ENCODE data around the gene RAVER1. TPM values are rescaled to one million over a fixed set of nuclear protein-coding genes. Genes with fewer than 3 reads are reported as not detected.

Gene RAVER1
- total and polyA plus RNA-seq, 2 of the 8 experiments (the other 6 are each of a cell fraction or from before 2014, with no cell fraction given), result 5.7 to 70.5 TPM

GRCh38 chr19:10332965-10333757 is at the start of gene RAVER1 (continued):
- TF ChIP-seq, protein P1, sequence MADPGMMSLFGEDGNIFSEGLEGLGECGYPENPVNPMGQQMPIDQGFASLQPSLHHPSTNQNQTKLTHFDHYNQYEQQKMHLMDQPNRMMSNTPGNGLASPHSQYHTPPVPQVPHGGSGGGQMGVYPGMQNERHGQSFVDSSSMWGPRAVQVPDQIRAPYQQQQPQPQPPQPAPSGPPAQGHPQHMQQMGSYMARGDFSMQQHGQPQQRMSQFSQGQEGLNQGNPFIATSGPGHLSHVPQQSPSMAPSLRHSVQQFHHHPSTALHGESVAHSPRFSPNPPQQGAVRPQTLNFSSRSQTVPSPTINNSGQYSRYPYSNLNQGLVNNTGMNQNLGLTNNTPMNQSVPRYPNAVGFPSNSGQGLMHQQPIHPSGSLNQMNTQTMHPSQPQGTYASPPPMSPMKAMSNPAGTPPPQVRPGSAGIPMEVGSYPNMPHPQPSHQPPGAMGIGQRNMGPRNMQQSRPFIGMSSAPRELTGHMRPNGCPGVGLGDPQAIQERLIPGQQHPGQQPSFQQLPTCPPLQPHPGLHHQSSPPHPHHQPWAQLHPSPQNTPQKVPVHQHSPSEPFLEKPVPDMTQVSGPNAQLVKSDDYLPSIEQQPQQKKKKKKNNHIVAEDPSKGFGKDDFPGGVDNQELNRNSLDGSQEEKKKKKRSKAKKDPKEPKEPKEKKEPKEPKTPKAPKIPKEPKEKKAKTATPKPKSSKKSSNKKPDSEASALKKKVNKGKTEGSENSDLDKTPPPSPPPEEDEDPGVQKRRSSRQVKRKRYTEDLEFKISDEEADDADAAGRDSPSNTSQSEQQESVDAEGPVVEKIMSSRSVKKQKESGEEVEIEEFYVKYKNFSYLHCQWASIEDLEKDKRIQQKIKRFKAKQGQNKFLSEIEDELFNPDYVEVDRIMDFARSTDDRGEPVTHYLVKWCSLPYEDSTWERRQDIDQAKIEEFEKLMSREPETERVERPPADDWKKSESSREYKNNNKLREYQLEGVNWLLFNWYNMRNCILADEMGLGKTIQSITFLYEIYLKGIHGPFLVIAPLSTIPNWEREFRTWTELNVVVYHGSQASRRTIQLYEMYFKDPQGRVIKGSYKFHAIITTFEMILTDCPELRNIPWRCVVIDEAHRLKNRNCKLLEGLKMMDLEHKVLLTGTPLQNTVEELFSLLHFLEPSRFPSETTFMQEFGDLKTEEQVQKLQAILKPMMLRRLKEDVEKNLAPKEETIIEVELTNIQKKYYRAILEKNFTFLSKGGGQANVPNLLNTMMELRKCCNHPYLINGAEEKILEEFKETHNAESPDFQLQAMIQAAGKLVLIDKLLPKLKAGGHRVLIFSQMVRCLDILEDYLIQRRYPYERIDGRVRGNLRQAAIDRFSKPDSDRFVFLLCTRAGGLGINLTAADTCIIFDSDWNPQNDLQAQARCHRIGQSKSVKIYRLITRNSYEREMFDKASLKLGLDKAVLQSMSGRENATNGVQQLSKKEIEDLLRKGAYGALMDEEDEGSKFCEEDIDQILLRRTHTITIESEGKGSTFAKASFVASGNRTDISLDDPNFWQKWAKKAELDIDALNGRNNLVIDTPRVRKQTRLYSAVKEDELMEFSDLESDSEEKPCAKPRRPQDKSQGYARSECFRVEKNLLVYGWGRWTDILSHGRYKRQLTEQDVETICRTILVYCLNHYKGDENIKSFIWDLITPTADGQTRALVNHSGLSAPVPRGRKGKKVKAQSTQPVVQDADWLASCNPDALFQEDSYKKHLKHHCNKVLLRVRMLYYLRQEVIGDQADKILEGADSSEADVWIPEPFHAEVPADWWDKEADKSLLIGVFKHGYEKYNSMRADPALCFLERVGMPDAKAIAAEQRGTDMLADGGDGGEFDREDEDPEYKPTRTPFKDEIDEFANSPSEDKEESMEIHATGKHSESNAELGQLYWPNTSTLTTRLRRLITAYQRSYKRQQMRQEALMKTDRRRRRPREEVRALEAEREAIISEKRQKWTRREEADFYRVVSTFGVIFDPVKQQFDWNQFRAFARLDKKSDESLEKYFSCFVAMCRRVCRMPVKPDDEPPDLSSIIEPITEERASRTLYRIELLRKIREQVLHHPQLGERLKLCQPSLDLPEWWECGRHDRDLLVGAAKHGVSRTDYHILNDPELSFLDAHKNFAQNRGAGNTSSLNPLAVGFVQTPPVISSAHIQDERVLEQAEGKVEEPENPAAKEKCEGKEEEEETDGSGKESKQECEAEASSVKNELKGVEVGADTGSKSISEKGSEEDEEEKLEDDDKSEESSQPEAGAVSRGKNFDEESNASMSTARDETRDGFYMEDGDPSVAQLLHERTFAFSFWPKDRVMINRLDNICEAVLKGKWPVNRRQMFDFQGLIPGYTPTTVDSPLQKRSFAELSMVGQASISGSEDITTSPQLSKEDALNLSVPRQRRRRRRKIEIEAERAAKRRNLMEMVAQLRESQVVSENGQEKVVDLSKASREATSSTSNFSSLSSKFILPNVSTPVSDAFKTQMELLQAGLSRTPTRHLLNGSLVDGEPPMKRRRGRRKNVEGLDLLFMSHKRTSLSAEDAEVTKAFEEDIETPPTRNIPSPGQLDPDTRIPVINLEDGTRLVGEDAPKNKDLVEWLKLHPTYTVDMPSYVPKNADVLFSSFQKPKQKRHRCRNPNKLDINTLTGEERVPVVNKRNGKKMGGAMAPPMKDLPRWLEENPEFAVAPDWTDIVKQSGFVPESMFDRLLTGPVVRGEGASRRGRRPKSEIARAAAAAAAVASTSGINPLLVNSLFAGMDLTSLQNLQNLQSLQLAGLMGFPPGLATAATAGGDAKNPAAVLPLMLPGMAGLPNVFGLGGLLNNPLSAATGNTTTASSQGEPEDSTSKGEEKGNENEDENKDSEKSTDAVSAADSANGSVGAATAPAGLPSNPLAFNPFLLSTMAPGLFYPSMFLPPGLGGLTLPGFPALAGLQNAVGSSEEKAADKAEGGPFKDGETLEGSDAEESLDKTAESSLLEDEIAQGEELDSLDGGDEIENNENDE (IDR thresholded peaks at IDR 0.05; ENCODE audit: insufficient replicate concordance, low read length), result no peak
- TF ChIP-seq CBX8 (IDR thresholded peaks at IDR 0.05; ENCODE audit: borderline replicate concordance, low read depth, low read length) (no peak), SRF (IDR thresholded peaks at IDR 0.05; ENCODE audit: low read depth, low read length) (no peak), HDAC2 (IDR thresholded peaks at IDR 0.05; ENCODE audit: borderline replicate concordance in 1 of 2, low read depth in 2 of 2, low read length in 2 of 2) (no peak), POLR2A (IDR thresholded peaks at IDR 0.05; ENCODE audit: control extremely low read depth in 1 of 2, low read depth in 2 of 2, low read length in 2 of 2) (peak in 1 of 2 experiments; percentile 78; a peak in 1 of 3 replicates), SUZ12 (IDR thresholded peaks at IDR 0.05; ENCODE audit: low read length) (no peak), SP2 (IDR thresholded peaks at IDR 0.05; ENCODE audit: low read length) (no peak), CHD1 (IDR thresholded peaks at IDR 0.05; ENCODE audit: low read depth, low read length) (0 out of 2 replicates have a peak, but pooled peaks have one; percentile 79), GTF2F1 (IDR thresholded peaks at IDR 0.05; ENCODE audit: borderline replicate concordance, low read depth, low read length) (no peak), POLR2AphosphoS5 (IDR thresholded peaks at IDR 0.05; ENCODE audit: low read depth, low read length) (no peak; the same call in none of the 2 replicates), CREB1 (IDR thresholded peaks at IDR 0.05) (no peak; the same call in 1 of the 2 replicates)

Data from H1 (cell line).